Measurements from ENCODE around the gene YIF1A. TPM values are rescaled to one million over a fixed set of nuclear protein-coding genes. Genes with fewer than 3 reads are reported as not detected.
"Not testable (repeated sequence)": the region's sequence is repeated elsewhere in the genome, so short reads cannot be mapped to it uniquely, and the experiment has no call there.

The YIF1A gene
- polyA plus RNA-seq, 3 donors: 50.0 to 81.1 (median 63.8) TPM

GRCh38 chr11:66311470-66311964, 22.6 kb upstream of the YIF1A start:
- Histone ChIP-seq H3K79me2 (ENCODE audit: insufficient read depth, low read length) (no peaks in the 10 kb centered on the region), H4K20me1 (ENCODE audit: insufficient read depth, low read length) (no peaks in the 10 kb centered on the region), H3K4me1 (ENCODE audit: control insufficient read depth in 1 of 2, insufficient read depth in 2 of 2, low read length in 2 of 2) (peaks cover 28 to 37% of the 10 kb centered on the region in 2 donors), H3K4me2 (replicated peaks; ENCODE audit: extremely low read depth, low read length, poor library complexity, severe bottlenecking) (peak overlapping the region; percentile 90), H3K4me3 (replicated peaks in 1 of 3; ENCODE audit: low read depth in 2 of 3, low read length in 3 of 3) (peak overlapping the region; percentile 40 to 90 (median 69)), H3K9ac (ENCODE audit: insufficient read depth, low read length, poor library complexity, severe bottlenecking) (peak overlapping the region; percentile 69), H2AFZ (ENCODE audit: insufficient read depth, low read depth, low read length, poor library complexity, severe bottlenecking) (peak overlapping the region; percentile 85), H3K27me3 (ENCODE audit: control insufficient read depth in 2 of 2, insufficient read depth in 2 of 2, low read length in 2 of 2) (no peaks in the 10 kb centered on the region), H3K36me3 (replicated peaks in 1 of 2; ENCODE audit: control insufficient read depth in 1 of 2, insufficient read depth in 2 of 2, low read length in 2 of 2) (no peaks in the 10 kb centered on the region), H3K27ac (ENCODE audit: low read depth in 1 of 2, low read length in 2 of 2) (peak overlapping the region; percentile 85 to 90), H3K9me3 (replicated peaks in 1 of 2; ENCODE audit: control insufficient read depth in 1 of 2, insufficient read depth in 1 of 2, low read length in 2 of 2) (no peaks in the 10 kb centered on the region)
- no peak for DNase-seq
- peak overlapping the region; percentile 96 to 99 (median 97) for H3K27ac Mint-ChIP-seq
- H3K36me3 Mint-ChIP-seq: peaks cover 0 to 2% of the 10 kb centered on the region in 2 donors
- no peak for TF ChIP-seq CTCF (IDR thresholded peaks at IDR 0.05)
- intact Hi-C loops (cut with micrococcal nuclease): loop anchor here (1.0 to 10.0 kb wide), 2 partner anchors 73 to 78 kb away; no protein-coding TSS in a partner anchor
- peaks cover 0 to 2% (median 0%) of the 10 kb centered on the region in 7 donors for H3K9me3 Mint-ChIP-seq
- peaks cover 8 to 18% (median 12%) of the 10 kb centered on the region in 3 donors for H3K27me3 Mint-ChIP-seq (ENCODE audit: low read depth in 3 of 3)
- peak overlapping the region; percentile 92 to 98 for H3K4me3 Mint-ChIP-seq
- peaks cover 24% of the 10 kb centered on the region for H3K4me1 Mint-ChIP-seq
- 34% methylated on average over 16 of the region's 26 CpGs for WGBS (ENCODE audit: insufficient coverage)

- H3K27me3 Mint-ChIP-seq (ENCODE audit: low read depth in 3 of 3): peaks cover 9 to 17% (median 12%) of the 10 kb centered on the region in 3 donors
Measured at GRCh38 chr11:66310803-66311440, 22.0 kb upstream of the YIF1A start.

More at GRCh38 chr11:66310803-66311440, 22.0 kb upstream of the YIF1A start:
- not testable (repeated sequence) for H3K79me2 ChIP-seq (ENCODE audit: insufficient read depth, low read length); H3K4me3 Mint-ChIP-seq; H3K4me3 ChIP-seq (replicated peaks in 1 of 3; ENCODE audit: low read depth in 2 of 3, low read length in 3 of 3); H3K9me3 ChIP-seq (replicated peaks in 1 of 2; ENCODE audit: control insufficient read depth in 1 of 2, insufficient read depth in 1 of 2, low read length in 2 of 2); H3K36me3 ChIP-seq (replicated peaks in 1 of 2; ENCODE audit: control insufficient read depth in 1 of 2, insufficient read depth in 2 of 2, low read length in 2 of 2); H2AFZ ChIP-seq (ENCODE audit: insufficient read depth, low read depth, low read length, poor library complexity, severe bottlenecking); DNase-seq; H3K4me2 ChIP-seq (replicated peaks; ENCODE audit: extremely low read depth, low read length, poor library complexity, severe bottlenecking); H3K27ac ChIP-seq (ENCODE audit: low read depth in 1 of 2, low read length in 2 of 2); H3K27me3 ChIP-seq (ENCODE audit: control insufficient read depth in 2 of 2, insufficient read depth in 2 of 2, low read length in 2 of 2); H3K9ac ChIP-seq (ENCODE audit: insufficient read depth, low read length, poor library complexity, severe bottlenecking); H3K36me3 Mint-ChIP-seq; H3K9me3 Mint-ChIP-seq; H3K27ac Mint-ChIP-seq; H4K20me1 ChIP-seq (ENCODE audit: insufficient read depth, low read length)
- H3K4me1 Mint-ChIP-seq: peaks cover 24% of the 10 kb centered on the region
- 91% methylated on average over 9 of the region's 18 CpGs for WGBS (ENCODE audit: insufficient coverage)
- peaks cover 25 to 33% of the 10 kb centered on the region in 2 donors for H3K4me1 ChIP-seq (ENCODE audit: control insufficient read depth in 1 of 2, insufficient read depth in 2 of 2, low read length in 2 of 2)
- intact Hi-C loops (cut with micrococcal nuclease): loop anchor here (1.0 to 10.0 kb wide), 2 partner anchors 74 to 78 kb away; no protein-coding TSS in a partner anchor
